Activated gamma-delta T cell (primary cell): ENCODE data around the gene GARRE1.
"Not testable (repeated sequence)": the region's sequence is repeated elsewhere in the genome, so short reads cannot be mapped to it uniquely, and the experiment has no call there.

Experiments used
- DNase-seq: peaks from one replicate; lab custom pipeline; 2025; lab: John Stamatoyannopoulos, UW

Gene GARRE1

GRCh38 chr19:34260771-34261173, 6.4 kb downstream of the GARRE1 start:
- DNase-seq = no peak

GRCh38 chr19:34261334-34262109, 7.2 kb downstream of the GARRE1 start:
- DNase-seq = no peak

GRCh38 chr19:34263745-34264237, 9.4 kb downstream of the GARRE1 start:
- no peak for DNase-seq

GRCh38 chr19:34265221-34265650, 10.9 kb downstream of the GARRE1 start:
- no peak for DNase-seq

GRCh38 chr19:34269081-34269480, 14.7 kb downstream of the GARRE1 start:
- DNase-seq = no peak

- DNase-seq = no peak
Observed at GRCh38 chr19:34269489-34269888, 15.1 kb downstream of the GARRE1 start.

GRCh38 chr19:34269968-34270621, 15.7 kb downstream of the GARRE1 start:
- DNase-seq = no peak

- no peak for DNase-seq
Observed at GRCh38 chr19:34273121-34273520, 18.8 kb downstream of the GARRE1 start.

- DNase-seq = no peak
Observed at GRCh38 chr19:34274284-34274826, 20.0 kb downstream of the GARRE1 start.

- DNase-seq = no peak
Observed at GRCh38 chr19:34274827-34275625, 20.7 kb downstream of the GARRE1 start.

- DNase-seq = no peak
Observed at GRCh38 chr19:34275705-34276104, 21.4 kb downstream of the GARRE1 start.

GRCh38 chr19:34276614-34277013, 22.3 kb downstream of the GARRE1 start:
- DNase-seq = no peak

- no peak for DNase-seq
Observed at GRCh38 chr19:34277244-34277643, 22.9 kb downstream of the GARRE1 start.

- no peak for DNase-seq
Observed at GRCh38 chr19:34278783-34279182, 24.4 kb downstream of the GARRE1 start.

- DNase-seq = not testable (repeated sequence)
Observed at GRCh38 chr19:34281444-34281843, 27.1 kb downstream of the GARRE1 start.

GRCh38 chr19:34282611-34283519, 28.5 kb downstream of the GARRE1 start:
- no peak for DNase-seq

GRCh38 chr19:34284505-34284904, 30.2 kb downstream of the GARRE1 start:
- no peak for DNase-seq

GRCh38 chr19:34287662-34288140, 33.3 kb downstream of the GARRE1 start:
- DNase-seq = no peak

GRCh38 chr19:34288381-34288780, 34.0 kb downstream of the GARRE1 start:
- no peak for DNase-seq

- DNase-seq = no peak
Observed at GRCh38 chr19:34291235-34291634, 36.9 kb downstream of the GARRE1 start.

GRCh38 chr19:34295103-34295502, 40.7 kb downstream of the GARRE1 start:
- no peak for DNase-seq
